ENCODE data around the gene HEXD.
"Not testable (repeated sequence)": the region's sequence is repeated elsewhere in the genome, so short reads cannot be mapped to it uniquely, and the experiment has no call there.

HEXD gene

DNA sequence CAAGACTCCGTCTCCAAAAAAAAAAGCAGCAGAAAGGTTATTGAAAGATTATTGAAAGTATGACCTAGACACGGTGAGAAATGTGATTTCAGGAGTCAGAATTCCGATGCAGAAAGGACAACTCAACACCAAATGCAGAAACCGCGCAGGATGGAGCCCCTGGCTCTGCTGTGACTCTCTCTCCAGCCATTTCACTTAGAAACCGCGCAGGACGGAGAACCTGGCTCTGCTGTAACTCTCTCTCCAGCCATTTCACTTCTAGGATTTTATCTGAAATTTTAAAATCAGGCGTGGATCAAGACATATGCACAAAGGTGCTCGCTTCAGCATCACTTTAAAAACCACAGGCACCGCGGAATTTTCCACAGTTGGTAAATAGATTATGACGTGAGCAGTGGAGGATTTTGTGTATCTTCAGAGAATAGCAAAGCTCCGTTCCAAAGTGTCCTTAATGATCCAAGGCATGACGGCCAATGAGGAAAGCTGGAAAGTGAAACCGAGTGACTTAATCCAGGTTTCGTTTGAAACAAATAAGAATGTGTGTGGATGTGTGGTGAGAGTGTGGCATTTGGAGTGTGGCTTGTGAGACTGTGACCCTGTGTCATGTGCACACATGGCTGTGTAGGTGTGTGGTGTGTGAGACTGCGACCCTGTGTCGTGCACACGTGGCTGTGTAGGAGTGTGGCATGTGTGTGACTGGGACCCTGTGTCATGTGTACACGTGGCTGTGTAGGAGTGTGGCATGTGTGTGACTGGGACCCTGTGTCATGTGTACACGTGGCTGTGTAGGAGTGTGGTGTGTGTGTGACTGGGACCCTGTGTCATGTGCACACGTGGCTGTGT is 37.1 kb upstream of the HEXD start:
- ATAC-seq (ENCODE audit: insufficient read depth, low read depth) (no peak), DNase-seq (no peak)
- TF ChIP-seq EZH2 (IDR thresholded peaks at IDR 0.05; ENCODE audit: borderline replicate concordance, low read depth, low read length, severe bottlenecking): no peak
- TF ChIP-seq, protein P1, sequence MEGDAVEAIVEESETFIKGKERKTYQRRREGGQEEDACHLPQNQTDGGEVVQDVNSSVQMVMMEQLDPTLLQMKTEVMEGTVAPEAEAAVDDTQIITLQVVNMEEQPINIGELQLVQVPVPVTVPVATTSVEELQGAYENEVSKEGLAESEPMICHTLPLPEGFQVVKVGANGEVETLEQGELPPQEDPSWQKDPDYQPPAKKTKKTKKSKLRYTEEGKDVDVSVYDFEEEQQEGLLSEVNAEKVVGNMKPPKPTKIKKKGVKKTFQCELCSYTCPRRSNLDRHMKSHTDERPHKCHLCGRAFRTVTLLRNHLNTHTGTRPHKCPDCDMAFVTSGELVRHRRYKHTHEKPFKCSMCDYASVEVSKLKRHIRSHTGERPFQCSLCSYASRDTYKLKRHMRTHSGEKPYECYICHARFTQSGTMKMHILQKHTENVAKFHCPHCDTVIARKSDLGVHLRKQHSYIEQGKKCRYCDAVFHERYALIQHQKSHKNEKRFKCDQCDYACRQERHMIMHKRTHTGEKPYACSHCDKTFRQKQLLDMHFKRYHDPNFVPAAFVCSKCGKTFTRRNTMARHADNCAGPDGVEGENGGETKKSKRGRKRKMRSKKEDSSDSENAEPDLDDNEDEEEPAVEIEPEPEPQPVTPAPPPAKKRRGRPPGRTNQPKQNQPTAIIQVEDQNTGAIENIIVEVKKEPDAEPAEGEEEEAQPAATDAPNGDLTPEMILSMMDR (IDR thresholded peaks at IDR 0.05; ENCODE audit: borderline replicate concordance, extremely low read depth, low read length, poor library complexity, severe bottlenecking): no peak
- H3K9ac ChIP-seq (ENCODE audit: low read depth, low read length): no peak overlapping the region
- no peaks in the 10 kb centered on the region for H3K36me3 ChIP-seq (ENCODE audit: insufficient read depth, low read length)
- H3K27me3 ChIP-seq (ENCODE audit: insufficient read depth, low read length, poor library complexity): no peaks in the 10 kb centered on the region
- H3K9me3 ChIP-seq (ENCODE audit: insufficient read depth, low read length, severe bottlenecking): no peaks in the 10 kb centered on the region
- H3K4me1 ChIP-seq (ENCODE audit: insufficient read depth, low read length): no peaks in the 10 kb centered on the region
- no peak overlapping the region for H3K4me3 ChIP-seq (ENCODE audit: low read depth in 1 of 2, low read length in 2 of 2)
- no peak overlapping the region for H2AFZ ChIP-seq (ENCODE audit: low read depth, low read length)
- H3K27ac ChIP-seq (ENCODE audit: low read length): no peak overlapping the region
- no peaks in the 10 kb centered on the region for H4K20me1 ChIP-seq (ENCODE audit: insufficient read depth, low read length)
- H3K79me2 ChIP-seq (ENCODE audit: insufficient read depth, low read length): no peaks in the 10 kb centered on the region
- H3K4me2 ChIP-seq (ENCODE audit: insufficient read depth, low read length): no peak overlapping the region

- H3K4me3 ChIP-seq (ENCODE audit: low read depth in 1 of 2, low read length in 2 of 2); H3K27ac ChIP-seq (ENCODE audit: low read length); H3K9ac ChIP-seq (ENCODE audit: low read depth, low read length); H3K27me3 ChIP-seq (ENCODE audit: insufficient read depth, low read length, poor library complexity); ATAC-seq (ENCODE audit: insufficient read depth, low read depth); H2AFZ ChIP-seq (ENCODE audit: low read depth, low read length); H3K4me2 ChIP-seq (ENCODE audit: insufficient read depth, low read length); H3K9me3 ChIP-seq (ENCODE audit: insufficient read depth, low read length, severe bottlenecking); H3K4me1 ChIP-seq (ENCODE audit: insufficient read depth, low read length); H4K20me1 ChIP-seq (ENCODE audit: insufficient read depth, low read length); DNase-seq; H3K36me3 ChIP-seq (ENCODE audit: insufficient read depth, low read length); H3K79me2 ChIP-seq (ENCODE audit: insufficient read depth, low read length): not testable (repeated sequence)
These were observed 36.5 kb upstream of the HEXD start for GRCh38 chr17:82381703-82382009.

- not testable (repeated sequence) for H3K4me3 ChIP-seq (ENCODE audit: low read depth in 1 of 2, low read length in 2 of 2); H2AFZ ChIP-seq (ENCODE audit: low read depth, low read length); H3K9me3 ChIP-seq (ENCODE audit: insufficient read depth, low read length, severe bottlenecking); H3K79me2 ChIP-seq (ENCODE audit: insufficient read depth, low read length); H3K36me3 ChIP-seq (ENCODE audit: insufficient read depth, low read length); H4K20me1 ChIP-seq (ENCODE audit: insufficient read depth, low read length); H3K27ac ChIP-seq (ENCODE audit: low read length); DNase-seq; H3K4me1 ChIP-seq (ENCODE audit: insufficient read depth, low read length); H3K9ac ChIP-seq (ENCODE audit: low read depth, low read length); H3K4me2 ChIP-seq (ENCODE audit: insufficient read depth, low read length); H3K27me3 ChIP-seq (ENCODE audit: insufficient read depth, low read length, poor library complexity)
- ATAC-seq (ENCODE audit: insufficient read depth, low read depth): 0 out of 3 replicates have a peak, but pooled peaks have one; percentile 8
These were observed 35.8 kb upstream of the HEXD start for GRCh38 chr17:82382220-82382932.

GRCh38 chr17:82382933-82383255 is 35.3 kb upstream of the HEXD start:
- Histone ChIP-seq H4K20me1 (ENCODE audit: insufficient read depth, low read length) (no peaks in the 10 kb centered on the region), H3K9ac (ENCODE audit: low read depth, low read length) (no peak overlapping the region), H3K27ac (ENCODE audit: low read length) (no peak overlapping the region), H3K79me2 (ENCODE audit: insufficient read depth, low read length) (no peaks in the 10 kb centered on the region), H3K4me1 (ENCODE audit: insufficient read depth, low read length) (no peaks in the 10 kb centered on the region), H3K36me3 (ENCODE audit: insufficient read depth, low read length) (no peaks in the 10 kb centered on the region), H3K9me3 (ENCODE audit: insufficient read depth, low read length, severe bottlenecking) (no peaks in the 10 kb centered on the region), H2AFZ (ENCODE audit: low read depth, low read length) (no peak overlapping the region), H3K27me3 (ENCODE audit: insufficient read depth, low read length, poor library complexity) (no peaks in the 10 kb centered on the region), H3K4me2 (ENCODE audit: insufficient read depth, low read length) (no peak overlapping the region), H3K4me3 (ENCODE audit: low read depth in 1 of 2, low read length in 2 of 2) (no peak overlapping the region)
- TF ChIP-seq, protein P1 (IDR thresholded peaks at IDR 0.05; ENCODE audit: borderline replicate concordance, extremely low read depth, low read length, poor library complexity, severe bottlenecking): no peak
- no peak for TF ChIP-seq EZH2 (IDR thresholded peaks at IDR 0.05; ENCODE audit: borderline replicate concordance, low read depth, low read length, severe bottlenecking)
- no peak for DNase-seq
- ATAC-seq (ENCODE audit: insufficient read depth, low read depth): no peak

Data from DND-41 (cell line).